SK-N-MC (cell line): Measurements from ENCODE around the gene PPARA.

Experiments used
- EZH2 ChIP-seq: fragments of 200-600 bp; sonication (generic); IDR thresholded peaks from one replicate; pipeline ENCODE4 v1.6.1; 2017; ENCODE audit warnings: antibody characterized with exemption
- FOXP2 ChIP-seq: optimal IDR thresholded peaks from 2 replicates; pipeline ENCODE3; 2011; ENCODE audit warnings: mild to moderate bottlenecking, moderate library complexity; ENCODE audit not compliant: insufficient read depth; ENCODE audit errors: extremely low read length, control extremely low read depth
- POLR2AphosphoS5 ChIP-seq: IDR thresholded peaks from 2 replicates; pipeline ENCODE4 v1.6.1; 2012; ENCODE audit warnings: mild to moderate bottlenecking, low read depth, low read length, borderline replicate concordance

GRCh38 chr22:46120420-46120737 is 29.9 kb upstream of the PPARA start:
- TF ChIP-seq POLR2AphosphoS5 (no peak), EZH2 (no peak), FOXP2 (no peak)
